HFFc6 (cell line): ENCODE data around the gene BAX. TPM values are rescaled to one million over a fixed set of nuclear protein-coding genes. Genes with fewer than 3 reads are reported as not detected.
A peak's percentile ranks its signal among the peaks of the same experiment; 100 is the strongest.
"Not testable (repeated sequence)": the region's sequence is repeated elsewhere in the genome, so short reads cannot be mapped to it uniquely, and the experiment has no call there.

ENCODE experiments used
- DNase-seq: peaks from one replicate; pipeline ENCODE4 v3.0.0-alpha.2; 2018
- H3K27ac Mint-ChIP-seq: 2 replicates; pipeline ENCODE4 v1.8.0; 2020; ENCODE audit warnings: mild to moderate bottlenecking, mixed read lengths
- H3K27me3 Mint-ChIP-seq: 2 replicates; pipeline ENCODE4 v1.8.0; 2021; ENCODE audit warnings: mild to moderate bottlenecking, moderate library complexity, mixed read lengths; ENCODE audit not compliant: insufficient read depth
- H3K36me3 Mint-ChIP-seq: 2 replicates; pipeline ENCODE4 v1.8.0; 2021; ENCODE audit warnings: low read depth, mixed read lengths
- H3K4me1 Mint-ChIP-seq: 2 replicates; pipeline ENCODE4 v1.8.0; 2020; ENCODE audit warnings: low read depth, mixed read lengths
- H3K4me3 Mint-ChIP-seq: 2 replicates; pipeline ENCODE4 v1.8.0; 2020; ENCODE audit warnings: mild to moderate bottlenecking, moderate library complexity, mixed read lengths
- H3K9me3 Mint-ChIP-seq: 2 replicates; pipeline ENCODE4 v1.8.0; 2020; ENCODE audit warnings: mild to moderate bottlenecking, mixed read lengths
- total RNA-seq, 6 experiments: library from RNA; stranded (reverse); fragmentation: NEBNext Ultra II Directional; extraction: Animal tissue kit (Norgen Biotek cat#: 25700); gene quantifications; 2 replicates in 1 of 6; 3 replicates in 5 of 6; pipeline ENCODE4 v1.2.3, GENCODE V29; 2021
- TF ChIP-seq, protein P1 (sequence below): fragments of 200-600 bp; sonication (generic); IDR thresholded peaks from 2 replicates; pipeline ENCODE4 v1.5.0; 2021; ENCODE audit warnings: antibody characterized with exemption, mild to moderate bottlenecking

The BAX gene
- total RNA-seq, 6 experiments from 2014 or later: 223 to 260 (median 244) TPM

DNA sequence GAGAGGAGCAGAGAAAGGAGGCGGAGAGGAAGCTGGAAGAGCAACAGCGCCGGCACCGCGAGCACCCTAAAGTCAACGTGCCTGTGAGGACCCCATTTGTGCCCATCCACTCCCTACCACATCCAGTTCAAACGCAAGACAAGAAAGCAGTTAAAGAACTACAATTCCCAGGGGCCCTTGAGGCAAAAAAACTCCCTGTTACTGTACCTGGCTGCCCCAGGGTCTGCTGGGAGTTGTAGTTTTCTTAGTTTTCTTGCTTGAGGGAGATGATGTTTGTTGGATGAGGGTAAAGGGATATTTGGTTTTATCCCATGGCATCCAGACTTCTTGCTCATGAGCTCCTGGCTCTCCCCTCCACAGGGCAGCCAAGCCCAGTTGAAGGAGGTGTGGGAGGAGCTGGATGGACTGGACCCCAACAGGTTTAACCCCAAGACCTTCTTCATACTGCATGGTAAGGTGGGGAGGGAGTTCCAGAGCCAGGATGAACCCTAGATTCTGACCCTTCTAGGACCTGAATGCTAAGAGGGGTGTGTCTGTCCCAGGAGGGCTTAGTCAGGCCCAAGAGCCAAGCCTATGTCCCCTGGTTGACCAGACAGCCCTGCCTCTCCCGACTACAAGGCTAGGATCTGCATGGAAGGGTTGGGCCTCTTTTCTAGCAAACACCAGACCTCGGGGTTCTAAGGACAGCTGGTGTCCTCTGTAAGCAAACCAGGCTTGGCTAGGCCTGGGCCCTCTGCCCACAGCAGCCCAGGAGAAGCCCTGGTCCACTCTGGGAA is 41.4 kb upstream of the BAX start:
- Mint-ChIP-seq H3K4me1 (no peaks in the 10 kb centered on the region), H3K4me3 (no peak overlapping the region), H3K27ac (0 out of 2 replicates have a peak overlapping the region, but pooled peaks have one; percentile 16), H3K9me3 (no peaks in the 10 kb centered on the region), H3K36me3 (peaks cover 29% of the 10 kb centered on the region), H3K27me3 (no peaks in the 10 kb centered on the region; the same call in 1 of the 2 replicates)
- DNase-seq: no peak
- TF ChIP-seq, protein P1, sequence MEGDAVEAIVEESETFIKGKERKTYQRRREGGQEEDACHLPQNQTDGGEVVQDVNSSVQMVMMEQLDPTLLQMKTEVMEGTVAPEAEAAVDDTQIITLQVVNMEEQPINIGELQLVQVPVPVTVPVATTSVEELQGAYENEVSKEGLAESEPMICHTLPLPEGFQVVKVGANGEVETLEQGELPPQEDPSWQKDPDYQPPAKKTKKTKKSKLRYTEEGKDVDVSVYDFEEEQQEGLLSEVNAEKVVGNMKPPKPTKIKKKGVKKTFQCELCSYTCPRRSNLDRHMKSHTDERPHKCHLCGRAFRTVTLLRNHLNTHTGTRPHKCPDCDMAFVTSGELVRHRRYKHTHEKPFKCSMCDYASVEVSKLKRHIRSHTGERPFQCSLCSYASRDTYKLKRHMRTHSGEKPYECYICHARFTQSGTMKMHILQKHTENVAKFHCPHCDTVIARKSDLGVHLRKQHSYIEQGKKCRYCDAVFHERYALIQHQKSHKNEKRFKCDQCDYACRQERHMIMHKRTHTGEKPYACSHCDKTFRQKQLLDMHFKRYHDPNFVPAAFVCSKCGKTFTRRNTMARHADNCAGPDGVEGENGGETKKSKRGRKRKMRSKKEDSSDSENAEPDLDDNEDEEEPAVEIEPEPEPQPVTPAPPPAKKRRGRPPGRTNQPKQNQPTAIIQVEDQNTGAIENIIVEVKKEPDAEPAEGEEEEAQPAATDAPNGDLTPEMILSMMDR: no peak

DNA sequence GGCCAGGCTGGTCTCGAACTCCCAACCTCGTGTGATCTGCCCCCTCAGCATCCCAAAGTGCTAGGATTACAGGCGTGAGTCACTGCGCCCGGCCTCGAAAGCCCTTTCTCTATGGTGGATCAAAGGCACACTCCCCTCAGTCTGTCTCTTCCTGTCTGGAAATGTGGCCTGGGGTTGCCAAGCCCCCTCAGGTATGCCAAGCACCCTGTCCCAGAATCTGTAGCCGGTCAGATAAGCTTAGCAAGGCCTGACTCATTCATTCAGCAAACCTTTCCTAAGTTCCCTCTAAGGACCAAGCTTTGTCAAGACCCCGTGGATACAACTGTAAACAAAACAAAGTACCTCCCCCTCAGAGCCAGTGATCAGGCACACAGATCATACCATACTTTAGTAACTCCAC is 40.5 kb upstream of the BAX start:
- no peaks in the 10 kb centered on the region for H3K27me3 Mint-ChIP-seq
- no peak overlapping the region for H3K27ac Mint-ChIP-seq
- H3K4me3 Mint-ChIP-seq: no peak overlapping the region
- H3K36me3 Mint-ChIP-seq: peaks cover 36% of the 10 kb centered on the region
- DNase-seq: no peak
- TF ChIP-seq, protein P1: no peak
- no peaks in the 10 kb centered on the region for H3K9me3 Mint-ChIP-seq
- H3K4me1 Mint-ChIP-seq: no peaks in the 10 kb centered on the region

- H3K36me3 Mint-ChIP-seq: peaks cover 36% of the 10 kb centered on the region
- no peak for DNase-seq
These were observed 38.9 kb upstream of the BAX start for GRCh38 chr19:48915757-48916156.

DNA sequence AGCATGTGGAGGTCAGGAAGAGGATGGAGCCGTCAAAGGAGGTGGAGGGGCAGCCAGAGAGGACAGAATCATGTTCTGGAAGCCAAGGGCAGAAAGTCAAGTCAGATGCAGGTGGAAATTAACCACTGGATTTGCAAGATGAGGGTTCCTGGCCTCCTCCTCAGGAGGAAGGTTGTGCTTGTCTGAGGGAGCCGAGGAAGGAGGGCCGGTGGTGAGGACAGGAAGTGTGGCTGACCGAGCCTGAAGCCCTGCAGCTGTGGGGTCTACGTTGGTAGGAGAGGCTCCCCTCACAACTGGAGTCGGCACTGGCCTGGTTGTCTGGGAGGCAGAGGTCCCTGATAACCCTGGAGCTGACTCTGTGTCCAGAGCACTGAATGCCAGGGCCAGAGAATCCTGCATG is 36.6 kb upstream of the BAX start:
- TF ChIP-seq, protein P1: no peak
- H3K27ac Mint-ChIP-seq: no peak overlapping the region
- H3K27me3 Mint-ChIP-seq: no peaks in the 10 kb centered on the region
- no peaks in the 10 kb centered on the region for H3K4me1 Mint-ChIP-seq
- H3K36me3 Mint-ChIP-seq: peaks cover 28% of the 10 kb centered on the region
- H3K9me3 Mint-ChIP-seq: no peaks in the 10 kb centered on the region
- H3K4me3 Mint-ChIP-seq: no peak overlapping the region
- DNase-seq: no peak

More at GRCh38 chr19:48915757-48916156, 38.9 kb upstream of the BAX start:
- no peak overlapping the region for H3K4me3 Mint-ChIP-seq
- H3K27me3 Mint-ChIP-seq: no peaks in the 10 kb centered on the region
- TF ChIP-seq, protein P1: no peak
- no peaks in the 10 kb centered on the region for H3K9me3 Mint-ChIP-seq
- no peak overlapping the region for H3K27ac Mint-ChIP-seq
- no peaks in the 10 kb centered on the region for H3K4me1 Mint-ChIP-seq

GRCh38 chr19:48918801-48919247 is 35.9 kb upstream of the BAX start:
- no peak overlapping the region for H3K4me3 Mint-ChIP-seq
- H3K27me3 Mint-ChIP-seq: no peaks in the 10 kb centered on the region
- peaks cover 30% of the 10 kb centered on the region for H3K36me3 Mint-ChIP-seq
- H3K9me3 Mint-ChIP-seq: no peaks in the 10 kb centered on the region
- H3K4me1 Mint-ChIP-seq: no peaks in the 10 kb centered on the region
- TF ChIP-seq, protein P1: no peak
- peak; percentile 2 for DNase-seq
- H3K27ac Mint-ChIP-seq: no peak overlapping the region

- not testable (repeated sequence) for H3K27me3 Mint-ChIP-seq, H3K9me3 Mint-ChIP-seq, H3K27ac Mint-ChIP-seq, H3K4me1 Mint-ChIP-seq, DNase-seq, H3K4me3 Mint-ChIP-seq
- peaks cover 28% of the 10 kb centered on the region for H3K36me3 Mint-ChIP-seq
These were observed 35.4 kb upstream of the BAX start for GRCh38 chr19:48919271-48919670.
